ENCODE measurements around the gene KCTD3.

- TF ChIP-seq, protein P1, sequence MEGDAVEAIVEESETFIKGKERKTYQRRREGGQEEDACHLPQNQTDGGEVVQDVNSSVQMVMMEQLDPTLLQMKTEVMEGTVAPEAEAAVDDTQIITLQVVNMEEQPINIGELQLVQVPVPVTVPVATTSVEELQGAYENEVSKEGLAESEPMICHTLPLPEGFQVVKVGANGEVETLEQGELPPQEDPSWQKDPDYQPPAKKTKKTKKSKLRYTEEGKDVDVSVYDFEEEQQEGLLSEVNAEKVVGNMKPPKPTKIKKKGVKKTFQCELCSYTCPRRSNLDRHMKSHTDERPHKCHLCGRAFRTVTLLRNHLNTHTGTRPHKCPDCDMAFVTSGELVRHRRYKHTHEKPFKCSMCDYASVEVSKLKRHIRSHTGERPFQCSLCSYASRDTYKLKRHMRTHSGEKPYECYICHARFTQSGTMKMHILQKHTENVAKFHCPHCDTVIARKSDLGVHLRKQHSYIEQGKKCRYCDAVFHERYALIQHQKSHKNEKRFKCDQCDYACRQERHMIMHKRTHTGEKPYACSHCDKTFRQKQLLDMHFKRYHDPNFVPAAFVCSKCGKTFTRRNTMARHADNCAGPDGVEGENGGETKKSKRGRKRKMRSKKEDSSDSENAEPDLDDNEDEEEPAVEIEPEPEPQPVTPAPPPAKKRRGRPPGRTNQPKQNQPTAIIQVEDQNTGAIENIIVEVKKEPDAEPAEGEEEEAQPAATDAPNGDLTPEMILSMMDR (IDR thresholded peaks at IDR 0.05): no peak
- TF ChIP-seq POLR2A (IDR thresholded peaks at IDR 0.05) (no peak), POLR2AphosphoS5 (IDR thresholded peaks at IDR 0.05) (no peak)
Measured at GRCh38 chr1:215554865-215555264, 12.2 kb upstream of the KCTD3 start.
